ENCODE measurements around the gene DNHD1. TPM values are rescaled to one million over a fixed set of nuclear protein-coding genes. Genes with fewer than 3 reads are reported as not detected.

The DNHD1 gene
- total and polyA plus RNA-seq, 2 of the 8 experiments (the other 6 are each of a cell fraction or from before 2014, with no cell fraction given), result 5.0 to 6.8 TPM

GRCh38 chr11:6604790-6605189, 107.7 kb downstream of the DNHD1 start:
- Histone ChIP-seq H3K23me2 (ENCODE audit: low read depth, low read length) (peaks cover 16% of the 10 kb centered on the region), H4K8ac (ENCODE audit: extremely low read depth, insufficient read depth, low read length) (no peak overlapping the region), H3K56ac (replicated peaks; ENCODE audit: insufficient read length, low read depth, low read length) (no peak overlapping the region), H3K36me3 (ENCODE audit: control insufficient read depth in 2 of 4, insufficient read depth in 4 of 4, low read length in 3 of 4) (peaks cover 10 to 33% (median 22%) of the 10 kb centered on the region in 4 experiments), H3K9ac (replicated peaks in 1 of 4; ENCODE audit: extremely low read depth in 1 of 4, low read depth in 3 of 4, low read length in 3 of 4) (peak overlapping the region in 2 of 4 experiments; percentile 81 to 96; a peak in 4 of 7 replicates), H3K27ac (ENCODE audit: low read depth, low read length) (no peak overlapping the region), H3K27me3 (replicated peaks in 1 of 4; ENCODE audit: control insufficient read depth in 3 of 4, extremely low read depth in 1 of 4, insufficient read depth in 3 of 4, low read length in 3 of 4) (no peaks in the 10 kb centered on the region), H2BK120ac (replicated peaks; ENCODE audit: low read depth, low read length) (no peak overlapping the region), H4K5ac (ENCODE audit: insufficient read length, low read depth, low read length) (no peak overlapping the region), H3K4me2 (ENCODE audit: insufficient read depth in 1 of 2, low read depth in 2 of 2, low read length in 2 of 2) (peak overlapping the region; percentile 83 to 97), H3K4me1 (replicated peaks in 1 of 4; ENCODE audit: control insufficient read depth in 3 of 4, insufficient read depth in 4 of 4, low read length in 3 of 4) (peaks cover 5 to 21% (median 8%) of the 10 kb centered on the region in 4 experiments; a peak in 6 of 7 replicates), H3K79me1 (ENCODE audit: low read depth, low read length) (peaks cover 12% of the 10 kb centered on the region), H2BK5ac (ENCODE audit: low read depth, low read length) (no peak overlapping the region), H3K79me2 (ENCODE audit: control insufficient read depth in 1 of 2, insufficient read depth in 2 of 2, low read length in 2 of 2) (peaks cover 3 to 48% of the 10 kb centered on the region in 2 experiments), H3K23ac (ENCODE audit: insufficient read length) (no peak overlapping the region), H3K14ac (ENCODE audit: insufficient read length) (no peak overlapping the region), H3K18ac (ENCODE audit: extremely low read depth, low read length) (no peak overlapping the region; the same call in 1 of the 2 replicates), H2BK12ac (ENCODE audit: low read depth, low read length) (no peak overlapping the region), H2BK20ac (ENCODE audit: low read length) (no peak overlapping the region), H3K4me3 (ENCODE audit: extremely low read depth in 1 of 4, insufficient read depth in 2 of 4, low read depth in 3 of 4, low read length in 4 of 4) (peak overlapping the region; percentile 79 to 99 (median 93)), H4K91ac (replicated peaks; ENCODE audit: insufficient read length, low read length) (no peak overlapping the region), H2AFZ (ENCODE audit: low read length) (no peak overlapping the region), H4K20me1 (replicated peaks in 1 of 2; ENCODE audit: control insufficient read depth in 1 of 2, insufficient read depth in 2 of 2, low read length in 2 of 2) (peaks cover 0 to 5% of the 10 kb centered on the region in 2 experiments), H2BK15ac (ENCODE audit: low read length) (no peak overlapping the region), H3K4ac (replicated peaks; ENCODE audit: insufficient read length, low read depth, low read length) (no peak overlapping the region), H3K9me3 (ENCODE audit: insufficient read depth in 2 of 2, low read depth in 1 of 2, low read length in 1 of 2) (no peaks in the 10 kb centered on the region), H2AK5ac (ENCODE audit: low read depth, low read length) (no peak overlapping the region)
- POLR2A ChIA-PET (ENCODE audit: partially characterized antibody), result interaction anchor here (0.6 to 4.8 kb wide), 10 partner anchors 8 to 136 kb away, joined by 3 to 22 read pairs (median 4); partner anchors contain the start of genes MRPL17, TAF10 and TPP1
- CTCF ChIA-PET (ENCODE audit: partially characterized antibody), result interaction anchor here (0.6 to 4.1 kb wide), 9 partner anchors 8 to 345 kb away, joined by 3 to 23 read pairs (median 4); partner anchors contain the start of genes CCKBR, TAF10 and TPP1
- FAIRE-seq, result no peak
- 85% methylated on average over 3 of the region's 3 CpGs; no CpG with 5 or more reads in 1 of the 2 experiments for WGBS, 2 experiments (ENCODE audit: extremely low coverage in 1 of 2, insufficient coverage in 1 of 2, insufficient read length in 1 of 2, insufficient replicate concordance in 2 of 2, low coverage in 1 of 2, low lambda C conversion rate in 2 of 2, missing lambda C conversion rate in 1 of 2)
- DNase-seq (ENCODE audit: low read depth in 1 of 2, low spot score in 2 of 2), result no peak
- TF ChIP-seq SIX5 (IDR thresholded peaks at IDR 0.05; ENCODE audit: low read depth, low read length) (no peak), CBX8 (IDR thresholded peaks at IDR 0.05; ENCODE audit: borderline replicate concordance, low read depth, low read length) (no peak), USF2 (IDR thresholded peaks at IDR 0.05; ENCODE audit: low read length) (no peak), YY1 (IDR thresholded peaks at IDR 0.05; ENCODE audit: low read depth, low read length) (no peak), TAF1 (IDR thresholded peaks at IDR 0.05; ENCODE audit: low read depth, low read length) (no peak), BCL11A (IDR thresholded peaks at IDR 0.05; ENCODE audit: low read depth in 2 of 2, low read length in 2 of 2) (no peak), RXRA (IDR thresholded peaks at IDR 0.05; ENCODE audit: insufficient read depth, low read depth, low read length) (no peak), HDAC2 (IDR thresholded peaks at IDR 0.05; ENCODE audit: borderline replicate concordance in 1 of 2, low read depth in 2 of 2, low read length in 2 of 2) (no peak), RAD21 (IDR thresholded peaks at IDR 0.05 in 1 of 2, conservative IDR thresholded peaks at IDR 0.05 in 1 of 2; ENCODE audit: low read depth in 2 of 2, low read length in 2 of 2) (no peak), TCF12 (IDR thresholded peaks at IDR 0.05; ENCODE audit: low read depth, low read length) (no peak)
- TF ChIP-seq, protein P1, sequence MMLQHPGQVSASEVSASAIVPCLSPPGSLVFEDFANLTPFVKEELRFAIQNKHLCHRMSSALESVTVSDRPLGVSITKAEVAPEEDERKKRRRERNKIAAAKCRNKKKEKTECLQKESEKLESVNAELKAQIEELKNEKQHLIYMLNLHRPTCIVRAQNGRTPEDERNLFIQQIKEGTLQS (IDR thresholded peaks at IDR 0.05; ENCODE audit: insufficient read depth, low read depth, low read length), result no peak

All from H1 (cell line).